ENCODE results near the gene WNT3.

WNT3 gene

DNA sequence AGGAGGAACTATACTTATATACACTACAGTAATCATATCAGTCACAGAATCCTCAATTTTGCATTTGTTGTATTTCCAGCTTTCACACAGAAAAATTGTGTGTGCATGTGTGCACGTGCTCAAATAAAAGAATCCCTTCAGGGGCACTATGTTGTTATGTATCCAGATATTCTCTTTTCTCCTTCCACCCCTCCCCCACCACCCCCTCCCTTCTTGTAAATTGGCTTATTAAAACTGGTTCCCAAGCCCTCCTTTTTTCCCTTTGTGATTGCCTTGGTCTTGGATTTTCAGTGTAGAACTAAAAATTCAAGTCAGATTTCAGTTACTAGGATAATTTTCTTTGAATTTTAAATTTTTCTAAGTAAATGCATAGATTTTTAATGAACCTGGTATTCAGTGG lies 86.3 kb downstream of the WNT3 start:
- no peak for DNase-seq (ENCODE audit: low spot score)

DNA sequence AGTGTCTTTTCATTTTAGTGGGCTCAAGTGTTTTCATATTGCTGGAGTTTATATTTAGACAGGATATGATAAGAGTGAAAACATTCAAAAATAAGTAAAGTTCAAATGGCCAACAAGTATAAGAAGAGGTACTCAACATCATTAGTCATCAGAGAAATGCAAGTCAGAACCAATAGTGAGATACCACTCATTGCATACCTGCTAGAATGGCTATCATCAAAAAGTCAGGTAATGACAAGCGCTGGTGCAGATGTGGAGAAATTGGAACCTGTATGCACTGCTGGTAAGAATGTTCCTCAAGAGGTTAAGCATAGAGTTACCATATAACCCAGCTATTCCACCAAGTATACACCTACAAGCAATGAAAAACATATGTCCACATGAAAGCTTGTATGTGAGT lies 87.8 kb downstream of the WNT3 start:
- DNase-seq (ENCODE audit: low spot score): no peak

DNA sequence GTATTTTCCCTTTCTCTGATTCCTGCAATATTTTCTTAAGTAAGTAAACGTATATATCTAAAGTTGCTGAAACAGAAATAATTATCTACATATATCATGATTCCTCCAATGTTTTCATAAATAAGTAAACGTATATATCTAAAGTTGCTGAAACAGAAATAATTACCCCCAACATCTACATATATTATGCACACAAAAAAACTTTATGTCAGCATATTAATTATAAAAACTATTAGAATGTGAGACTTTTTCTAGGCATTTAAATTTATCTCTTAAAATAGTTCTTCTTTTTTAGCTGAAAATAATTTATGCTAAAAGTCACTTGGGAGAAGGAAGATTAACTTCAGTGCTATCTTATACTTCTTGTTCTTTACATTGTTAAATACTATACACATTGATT lies 88.5 kb downstream of the WNT3 start:
- no peak for DNase-seq (ENCODE audit: low spot score)

DNA sequence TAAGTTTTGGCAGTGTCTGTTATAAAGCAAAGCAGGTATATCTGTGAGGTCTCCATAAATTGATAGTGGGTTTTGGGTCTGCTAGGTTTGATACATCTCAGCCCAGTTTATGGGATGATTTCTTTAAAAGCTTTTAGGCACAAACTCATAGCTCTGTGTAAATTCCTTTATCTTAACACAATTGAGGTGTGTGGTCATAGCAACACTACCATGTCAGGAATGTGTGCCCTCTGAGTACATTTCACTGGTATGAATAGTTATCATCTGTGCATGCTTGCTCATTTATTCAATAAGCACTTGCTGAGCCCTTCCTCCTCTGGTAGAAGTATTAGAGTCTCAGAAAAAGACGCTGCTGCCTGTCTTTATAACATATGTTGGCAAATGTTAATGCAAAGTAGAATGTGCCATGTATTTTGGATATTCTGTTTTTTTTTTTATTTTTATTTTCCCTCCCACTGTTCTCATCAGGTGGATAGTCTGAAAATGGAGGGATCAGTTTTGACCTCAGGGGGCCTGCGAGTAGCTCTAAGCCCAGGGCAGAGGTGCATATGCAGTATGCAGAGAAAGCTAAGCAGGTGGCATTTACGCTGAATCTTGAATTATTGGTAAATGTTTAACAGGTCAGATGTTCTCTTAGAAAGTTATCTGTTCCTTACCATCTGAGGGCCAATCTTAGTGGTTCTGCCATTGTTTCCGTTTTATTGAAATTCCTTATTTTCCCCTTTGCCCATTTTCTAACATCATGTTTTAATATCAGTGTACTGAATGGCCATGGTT lies 90.7 kb downstream of the WNT3 start:
- DNase-seq (ENCODE audit: low spot score): no peak

DNA sequence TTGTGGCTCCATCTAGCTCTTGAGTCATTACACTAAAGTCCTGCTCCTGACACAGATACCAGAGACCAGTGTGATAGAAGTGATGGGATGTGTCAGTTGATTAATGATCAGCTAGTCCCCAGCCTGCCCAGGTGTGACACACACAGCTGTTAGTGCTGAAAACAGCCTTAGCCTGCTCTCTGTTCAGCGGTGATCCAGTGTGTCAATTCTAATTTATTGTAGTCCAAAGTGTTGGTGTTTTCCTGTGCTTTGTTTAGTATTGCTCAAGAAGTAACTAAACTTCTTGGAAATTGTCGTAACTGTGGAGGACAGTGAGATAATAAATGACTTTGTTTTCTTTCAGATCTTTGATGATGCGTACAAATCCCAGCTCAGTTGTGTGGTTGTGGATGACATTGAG lies 92.3 kb downstream of the WNT3 start:
- DNase-seq (ENCODE audit: low spot score): no peak

DNA sequence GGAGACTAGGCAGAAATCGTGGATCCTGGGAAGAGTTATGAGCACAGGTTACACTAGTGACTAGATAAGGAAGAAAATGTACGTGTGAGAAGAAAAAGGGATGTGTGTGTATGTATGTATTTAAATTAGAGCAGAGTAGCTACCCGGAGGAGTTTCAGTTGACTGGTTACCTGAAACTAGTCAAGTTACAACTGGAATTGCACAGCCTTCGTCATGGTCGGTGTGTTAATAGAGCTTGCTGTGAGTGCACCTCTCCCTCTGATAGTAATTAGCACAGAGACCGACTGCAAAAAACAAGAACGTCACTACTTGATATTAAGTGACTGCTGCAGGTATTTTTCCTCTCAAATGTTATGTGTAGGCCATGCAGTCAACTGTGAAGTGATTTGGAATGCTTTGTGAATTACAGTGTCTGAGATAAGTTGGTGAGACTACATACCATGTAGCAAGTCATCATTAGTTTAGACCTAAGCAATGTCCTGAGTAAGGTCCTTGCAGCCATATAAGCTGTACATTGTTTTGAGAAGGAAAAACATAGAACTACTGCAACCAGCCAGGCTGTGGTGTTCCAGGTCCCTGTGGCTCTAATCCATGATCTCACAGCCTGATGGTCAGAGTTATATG lies 95.7 kb downstream of the WNT3 start:
- DNase-seq (ENCODE audit: low spot score): no peak

DNA sequence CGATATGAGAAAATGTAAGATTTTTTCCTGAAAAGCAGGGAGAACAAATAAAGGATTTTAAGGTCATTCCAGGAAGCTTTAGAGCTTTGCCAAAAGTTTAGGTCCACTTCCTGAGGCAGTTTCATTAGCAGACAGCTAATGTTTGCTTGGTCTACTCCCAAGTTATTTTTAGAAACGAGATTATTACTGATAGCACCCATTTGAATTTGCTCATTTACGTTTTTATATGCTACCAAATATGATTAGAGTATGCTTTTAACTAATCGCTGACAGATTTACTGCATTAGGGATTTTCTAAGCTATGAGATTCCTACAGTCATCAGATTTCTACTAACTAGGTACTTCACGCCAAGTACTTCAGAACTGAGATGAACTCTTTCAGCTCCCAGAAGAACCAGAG lies 98.1 kb downstream of the WNT3 start:
- DNase-seq (ENCODE audit: low spot score): no peak

DNA sequence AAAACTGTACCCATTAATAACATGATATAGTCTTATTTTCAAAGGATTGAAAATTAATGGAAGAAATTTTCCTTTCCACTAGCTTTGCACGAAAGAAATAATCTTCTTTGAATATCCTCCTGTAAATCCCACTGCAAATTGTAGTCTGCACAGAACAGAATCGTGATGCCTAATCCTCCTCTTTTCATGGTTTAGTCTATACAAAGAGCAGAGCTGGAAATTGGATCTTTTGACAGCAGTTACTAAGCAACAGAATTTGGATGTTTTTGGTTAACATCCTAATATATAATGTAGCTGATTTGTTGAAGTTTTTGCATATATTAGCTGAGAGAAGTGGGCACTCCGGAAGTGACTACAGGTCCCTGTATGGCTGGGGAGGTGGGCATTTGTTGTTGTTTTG lies 98.6 kb downstream of the WNT3 start:
- no peak for DNase-seq (ENCODE audit: low spot score)

DNA sequence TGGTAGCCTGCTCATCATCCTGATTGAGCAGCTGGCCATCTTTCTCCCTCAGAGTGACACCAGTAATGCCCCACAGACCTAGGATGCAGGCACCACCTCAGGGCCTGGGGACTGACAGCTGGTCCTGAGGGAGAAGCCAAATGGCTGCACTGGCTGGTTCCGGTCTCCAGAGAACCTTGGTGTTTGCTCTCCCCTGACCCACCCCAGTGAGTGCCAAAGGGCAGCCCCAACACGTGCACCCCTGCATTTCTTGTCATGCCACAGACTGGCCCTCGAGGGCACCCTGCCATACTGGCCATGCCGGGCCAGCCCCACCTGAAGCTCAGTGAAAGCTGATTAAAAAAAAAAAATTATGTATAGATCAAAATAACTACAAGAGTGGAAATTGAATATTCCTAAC lies 100.5 kb downstream of the WNT3 start:
- DNase-seq (ENCODE audit: low spot score): no peak
